Lung (tissue), 12 donors: ENCODE data around the gene ARMC5. TPM values are rescaled to one million over a fixed set of nuclear protein-coding genes. Genes with fewer than 3 reads are reported as not detected.

Experiments used
- ATAC-seq: fragments of 200-7000 bp; cut with Tn5 transposase; one replicate; pipeline ENCODE4 v1.9.1; 2020; ENCODE audit warnings: moderate number of reproducible peaks; ENCODE audit not compliant: insufficient read depth, low FRiP score
- DNase-seq, 3 donors: peaks; one replicate each; pipeline ENCODE4 v3.0.0-alpha.2; 2013 to 2017
- H3K27ac ChIP-seq, 2 donors: one replicate each; pipeline ENCODE4 v1.5.1; 2013; ENCODE audit warnings: mild to moderate bottlenecking in 2 of 2, moderate library complexity in 2 of 2, control low read depth in 1 of 2, inconsistent platforms in 1 of 2, low read depth in 1 of 2, low read length in 1 of 2
- H3K27me3 ChIP-seq, 3 donors: one replicate each; pipeline ENCODE4 v1.5.1; 2013; ENCODE audit warnings: low read length in 2 of 3; ENCODE audit not compliant: control insufficient read depth in 3 of 3, insufficient read depth in 3 of 3
- H3K36me3 ChIP-seq, 4 donors: one replicate each; pipeline ENCODE4 v1.5.1; 2013; ENCODE audit warnings: low read length in 4 of 4, mild to moderate bottlenecking in 1 of 4, moderate library complexity in 1 of 4; ENCODE audit not compliant: control insufficient read depth in 4 of 4, insufficient read depth in 4 of 4
- H3K4me1 ChIP-seq, 5 donors: one replicate each; pipeline ENCODE4 v1.5.1; 2013; ENCODE audit warnings: low read length in 5 of 5, mild to moderate bottlenecking in 2 of 5, moderate library complexity in 1 of 5; ENCODE audit not compliant: control insufficient read depth in 5 of 5, insufficient read depth in 5 of 5
- H3K4me3 ChIP-seq: one replicate; pipeline ENCODE4 v1.5.1; 2013; ENCODE audit warnings: mild to moderate bottlenecking, control low read depth, moderate library complexity
- H3K9ac ChIP-seq, 2 donors: one replicate each; pipeline ENCODE4 v1.5.1; 2013; ENCODE audit warnings: low read length in 2 of 2, control low read depth in 1 of 2; ENCODE audit not compliant: insufficient read depth in 1 of 2
- H3K9me3 ChIP-seq, 4 donors: one replicate each; pipeline ENCODE4 v1.5.1; 2013; ENCODE audit warnings: low read length in 3 of 4, mild to moderate bottlenecking in 1 of 4, moderate library complexity in 1 of 4; ENCODE audit not compliant: control insufficient read depth in 4 of 4, insufficient read depth in 3 of 4
- WGBS, 2 donors: extraction: QIAGEN DNeasy Blood & Tissue Kit; methylation state at CpG; one replicate each; pipeline ENCODE4 v1.1.7; 2013; 5-methylcytosine and 5-hydroxymethylcytosine counted together
- polyA plus RNA-seq, 2 donors: library from polyadenylated mRNA; stranded (reverse); fragments of 200-250 nt; gene quantifications; one replicate each; pipeline ENCODE4 v1.2.1, GENCODE V29; 2013
- total RNA-seq, 2 donors: library from RNA; depleted of rRNA in 1 of 2; stranded (reverse); fragments of >200 nt in 1 of 2; gene quantifications; one replicate each; pipeline ENCODE4 v1.2.1, GENCODE V29; 2014 to 2021
- TF ChIP-seq, protein P1 (sequence below): IDR thresholded peaks from 2 replicates; pipeline ENCODE4 v1.5.1; 2012; ENCODE audit warnings: mild to moderate bottlenecking; ENCODE audit errors: control extremely low read depth, extremely low read depth
- donor health status: control.
- donor health status: control.
- donor health status: Bipolar disorder and iron deficiency.
- donor health status: healthy.
- donor health status: DM: yes; HTN: yes; CAD: no.

The ARMC5 gene
- total and polyA plus RNA-seq, 4 donors = 8.2 to 16.7 (median 12.3) TPM

DNA sequence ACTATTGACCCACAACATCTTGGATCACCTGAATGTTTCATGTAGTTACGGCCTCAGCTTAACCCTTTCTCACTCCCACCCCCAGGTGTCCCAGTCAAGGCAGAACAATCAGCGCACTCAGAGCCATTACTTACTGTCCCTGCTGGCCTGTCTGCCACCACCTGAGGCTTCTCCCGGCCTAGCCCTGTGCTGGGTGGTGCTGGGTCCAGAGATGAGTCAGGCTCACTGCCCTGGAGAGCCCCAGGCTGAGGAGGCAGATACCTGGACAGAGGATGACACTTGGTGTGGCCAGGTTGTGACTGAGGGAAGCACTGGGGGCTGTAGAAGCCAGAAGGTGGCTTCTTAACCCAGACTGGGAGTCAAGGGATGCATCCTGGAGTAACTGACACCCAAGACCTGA is 19.7 kb downstream of the ARMC5 start:
- Histone ChIP-seq H3K9ac (no peak overlapping the region), H3K4me1 (peaks cover 0 to 7% (median 0%) of the 10 kb centered on the region in 5 donors), H3K9me3 (no peaks in the 10 kb centered on the region), H3K27ac (peak overlapping the region in 1 of 2 donors; percentile 34), H3K36me3 (peaks cover 6 to 18% (median 16%) of the 10 kb centered on the region in 4 donors), H3K4me3 (no peak overlapping the region), H3K27me3 (no peaks in the 10 kb centered on the region)
- no peak for DNase-seq
- TF ChIP-seq, protein P1, sequence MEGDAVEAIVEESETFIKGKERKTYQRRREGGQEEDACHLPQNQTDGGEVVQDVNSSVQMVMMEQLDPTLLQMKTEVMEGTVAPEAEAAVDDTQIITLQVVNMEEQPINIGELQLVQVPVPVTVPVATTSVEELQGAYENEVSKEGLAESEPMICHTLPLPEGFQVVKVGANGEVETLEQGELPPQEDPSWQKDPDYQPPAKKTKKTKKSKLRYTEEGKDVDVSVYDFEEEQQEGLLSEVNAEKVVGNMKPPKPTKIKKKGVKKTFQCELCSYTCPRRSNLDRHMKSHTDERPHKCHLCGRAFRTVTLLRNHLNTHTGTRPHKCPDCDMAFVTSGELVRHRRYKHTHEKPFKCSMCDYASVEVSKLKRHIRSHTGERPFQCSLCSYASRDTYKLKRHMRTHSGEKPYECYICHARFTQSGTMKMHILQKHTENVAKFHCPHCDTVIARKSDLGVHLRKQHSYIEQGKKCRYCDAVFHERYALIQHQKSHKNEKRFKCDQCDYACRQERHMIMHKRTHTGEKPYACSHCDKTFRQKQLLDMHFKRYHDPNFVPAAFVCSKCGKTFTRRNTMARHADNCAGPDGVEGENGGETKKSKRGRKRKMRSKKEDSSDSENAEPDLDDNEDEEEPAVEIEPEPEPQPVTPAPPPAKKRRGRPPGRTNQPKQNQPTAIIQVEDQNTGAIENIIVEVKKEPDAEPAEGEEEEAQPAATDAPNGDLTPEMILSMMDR = no peak
- ATAC-seq = no peak
- WGBS, 2 donors = 90 to 97% methylated on average over 3 of the region's 3 CpGs

DNA sequence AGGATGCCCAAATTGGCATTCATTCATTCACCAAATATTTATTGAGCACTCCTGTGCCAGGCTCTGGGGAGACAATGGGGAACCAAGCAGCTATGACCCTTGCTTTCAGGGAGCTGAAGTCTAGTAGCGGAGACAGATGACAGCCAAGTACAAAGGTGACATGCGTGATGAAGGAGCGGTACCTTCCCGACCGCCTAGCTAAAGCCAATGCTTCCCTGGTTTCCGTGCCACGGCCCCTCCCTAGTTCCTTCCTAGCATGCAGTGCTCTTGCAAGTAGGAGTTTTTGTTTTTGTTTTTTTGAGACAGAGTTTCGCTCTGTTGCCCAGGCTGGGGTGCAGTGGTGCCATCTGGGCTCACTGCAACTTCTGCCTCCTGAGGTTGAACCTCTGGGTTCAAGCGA is 20.4 kb downstream of the ARMC5 start:
- no peak overlapping the region for H3K27ac ChIP-seq
- H3K4me3 ChIP-seq = no peak overlapping the region
- TF ChIP-seq, protein P1 = no peak
- peaks cover 1 to 14% (median 11%) of the 10 kb centered on the region in 4 donors for H3K36me3 ChIP-seq
- H3K9me3 ChIP-seq = no peaks in the 10 kb centered on the region
- 77 to 93% methylated on average over 9 of the region's 9 CpGs for WGBS, 2 donors
- no peak for DNase-seq
- ATAC-seq = no peak
- H3K9ac ChIP-seq = no peak overlapping the region
- peaks cover 0 to 5% (median 1%) of the 10 kb centered on the region in 5 donors for H3K4me1 ChIP-seq
- H3K27me3 ChIP-seq = no peaks in the 10 kb centered on the region

DNA sequence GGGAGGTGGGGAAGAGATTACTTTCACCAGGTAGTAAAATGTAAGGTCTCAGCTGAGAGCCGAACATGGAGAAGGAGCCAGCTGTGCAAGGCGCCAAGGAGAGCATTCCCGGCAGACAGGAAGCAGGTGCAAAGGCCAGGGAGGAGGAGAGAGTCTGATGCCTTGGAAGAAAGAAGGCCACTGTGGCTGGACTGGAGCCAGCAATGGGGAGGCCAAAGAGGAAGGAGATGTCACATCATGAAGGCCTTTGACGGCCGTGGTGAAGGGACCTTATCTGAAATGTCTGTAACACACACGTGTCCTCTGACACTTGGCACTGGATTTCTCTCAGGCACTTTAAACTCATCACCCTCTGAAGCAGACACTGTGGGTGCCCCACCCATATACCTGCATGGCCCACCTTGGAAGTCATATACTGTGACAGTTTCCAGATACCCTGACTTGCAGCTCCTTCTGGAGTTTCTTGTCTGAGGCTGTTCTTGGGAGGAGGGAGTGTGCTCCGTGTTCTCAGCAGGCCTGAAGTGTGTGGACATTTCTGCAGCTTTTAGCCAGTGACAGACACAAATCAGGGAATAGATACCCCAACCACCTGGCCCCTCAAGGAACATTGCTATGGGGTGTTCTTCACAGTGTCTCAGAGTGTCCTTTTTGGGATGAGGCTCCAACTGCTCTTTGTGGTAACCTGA is 21.7 kb downstream of the ARMC5 start:
- Histone ChIP-seq H3K36me3 (peaks cover 0 to 8% (median 5%) of the 10 kb centered on the region in 4 donors), H3K4me3 (no peak overlapping the region), H3K27me3 (no peaks in the 10 kb centered on the region), H3K9me3 (no peaks in the 10 kb centered on the region), H3K9ac (no peak overlapping the region), H3K4me1 (peaks cover 0 to 11% (median 3%) of the 10 kb centered on the region in 5 donors), H3K27ac (peak overlapping the region in 1 of 2 donors; percentile 41)
- DNase-seq (peak; percentile 35 to 57 (median 50)), ATAC-seq (no peak)
- WGBS, 2 donors = 22 to 29% methylated on average over 7 of the region's 7 CpGs
- TF ChIP-seq, protein P1 = no peak
